Pons (tissue), 1 donor: ENCODE results near the gene LUC7L3.
"Not testable (repeated sequence)": the region's sequence is repeated elsewhere in the genome, so short reads cannot be mapped to it uniquely, and the experiment has no call there.

ENCODE experiments used
- DNase-seq: peaks from one replicate; pipeline ENCODE4 v3.0.0-alpha.2; 2016; ENCODE audit warnings: low spot score

The LUC7L3 gene

GRCh38 chr17:50686494-50687199 is 32.8 kb upstream of the LUC7L3 start:
- DNase-seq: no peak

- no peak for DNase-seq
Observed at GRCh38 chr17:50687200-50688066, 32.0 kb upstream of the LUC7L3 start.

- DNase-seq: no peak
Observed at GRCh38 chr17:50688245-50688644, 31.2 kb upstream of the LUC7L3 start.

GRCh38 chr17:50689251-50689650 is 30.2 kb upstream of the LUC7L3 start:
- no peak for DNase-seq

GRCh38 chr17:50689956-50690886 is 29.2 kb upstream of the LUC7L3 start:
- peak; percentile 85 for DNase-seq

- no peak for DNase-seq
Observed at GRCh38 chr17:50690887-50691549, 28.4 kb upstream of the LUC7L3 start.

- no peak for DNase-seq
Observed at GRCh38 chr17:50691550-50692447, 27.6 kb upstream of the LUC7L3 start.

- no peak for DNase-seq
Observed at GRCh38 chr17:50692448-50693035, 26.9 kb upstream of the LUC7L3 start.

- no peak for DNase-seq
Observed at GRCh38 chr17:50693036-50693682, 26.2 kb upstream of the LUC7L3 start.

- DNase-seq: no peak
Observed at GRCh38 chr17:50696365-50696879, 23.0 kb upstream of the LUC7L3 start.

- no peak for DNase-seq
Observed at GRCh38 chr17:50697062-50697461, 22.3 kb upstream of the LUC7L3 start.

- DNase-seq: no peak
Observed at GRCh38 chr17:50697663-50698272, 21.6 kb upstream of the LUC7L3 start.

GRCh38 chr17:50699410-50699809 is 20.0 kb upstream of the LUC7L3 start:
- no peak for DNase-seq

- DNase-seq: no peak
Observed at GRCh38 chr17:50703162-50703561, 16.2 kb upstream of the LUC7L3 start.

GRCh38 chr17:50707289-50708049 is 11.9 kb upstream of the LUC7L3 start, which contains the start of gene ANKRD40:
TSS of gene ANKRD40 (minus strand) at chr17:50707914. CDS start at chr17:50707654, 260 bp downstream.
- peak; percentile 91 for DNase-seq

- peak; percentile 71 for DNase-seq
Observed at GRCh38 chr17:50708050-50709000, 11.1 kb upstream of the LUC7L3 start.

GRCh38 chr17:50709053-50709452 is 10.3 kb upstream of the LUC7L3 start:
- DNase-seq: not testable (repeated sequence)
